HL-60 (cell line): ENCODE measurements around the gene LMF2.

ENCODE experiments used
- GABPA ChIP-seq: IDR thresholded peaks from 2 replicates; pipeline ENCODE4 v1.6.1; 2012; ENCODE audit warnings: low read depth
- POLR2AphosphoS5 ChIP-seq: IDR thresholded peaks from 2 replicates; pipeline ENCODE4 v1.6.1; 2012; ENCODE audit warnings: low read depth
- SPI1 ChIP-seq: IDR thresholded peaks from 2 replicates; pipeline ENCODE4 v1.6.1; 2012; ENCODE audit warnings: low read depth, mild to moderate bottlenecking, borderline replicate concordance
- TF ChIP-seq, protein P1 (sequence below): IDR thresholded peaks from one replicate; pipeline ENCODE4 v1.5.1; 2011; ENCODE audit warnings: low read length, control low read depth, inconsistent platforms; ENCODE audit not compliant: insufficient read depth
- TF ChIP-seq, protein P2 (sequence below): IDR thresholded peaks from 2 replicates; pipeline ENCODE4 v1.6.1; 2012; ENCODE audit warnings: low read depth; ENCODE audit not compliant: insufficient replicate concordance

DNA sequence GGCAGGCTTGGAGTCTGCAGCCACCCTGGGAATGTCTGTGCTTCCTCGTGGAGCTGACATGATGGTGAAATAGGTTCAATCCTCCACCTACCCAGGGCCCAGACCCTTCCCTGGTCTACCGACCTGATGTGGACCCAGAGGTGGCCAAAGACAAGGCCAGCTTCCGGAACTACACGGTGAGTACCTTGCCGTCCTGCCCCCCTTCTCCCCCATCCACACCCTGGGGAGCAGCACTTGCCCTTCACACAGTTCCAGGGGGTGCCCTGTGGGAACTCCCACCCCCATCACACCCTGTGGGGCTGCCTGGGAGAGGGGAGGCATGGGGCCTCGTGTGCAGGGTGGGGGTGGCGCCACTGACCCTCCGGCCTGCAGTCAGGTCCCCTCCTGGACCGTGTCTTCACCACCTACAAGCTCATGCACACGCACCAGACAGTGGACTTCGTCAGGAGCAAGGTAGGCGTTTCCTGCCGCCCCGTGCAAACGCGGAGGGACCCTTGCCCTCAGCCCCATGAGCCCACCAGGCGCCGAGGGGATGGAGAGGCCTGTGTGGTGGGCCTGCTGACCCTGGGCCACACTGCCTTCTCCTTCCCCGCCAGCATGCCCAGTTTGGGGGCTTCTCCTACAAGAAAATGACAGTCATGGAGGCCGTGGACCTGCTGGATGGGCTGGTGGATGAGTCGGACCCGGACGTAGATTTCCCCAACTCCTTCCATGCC is 20.1 kb downstream of the LMF2 start:
- TF ChIP-seq, protein P1, sequence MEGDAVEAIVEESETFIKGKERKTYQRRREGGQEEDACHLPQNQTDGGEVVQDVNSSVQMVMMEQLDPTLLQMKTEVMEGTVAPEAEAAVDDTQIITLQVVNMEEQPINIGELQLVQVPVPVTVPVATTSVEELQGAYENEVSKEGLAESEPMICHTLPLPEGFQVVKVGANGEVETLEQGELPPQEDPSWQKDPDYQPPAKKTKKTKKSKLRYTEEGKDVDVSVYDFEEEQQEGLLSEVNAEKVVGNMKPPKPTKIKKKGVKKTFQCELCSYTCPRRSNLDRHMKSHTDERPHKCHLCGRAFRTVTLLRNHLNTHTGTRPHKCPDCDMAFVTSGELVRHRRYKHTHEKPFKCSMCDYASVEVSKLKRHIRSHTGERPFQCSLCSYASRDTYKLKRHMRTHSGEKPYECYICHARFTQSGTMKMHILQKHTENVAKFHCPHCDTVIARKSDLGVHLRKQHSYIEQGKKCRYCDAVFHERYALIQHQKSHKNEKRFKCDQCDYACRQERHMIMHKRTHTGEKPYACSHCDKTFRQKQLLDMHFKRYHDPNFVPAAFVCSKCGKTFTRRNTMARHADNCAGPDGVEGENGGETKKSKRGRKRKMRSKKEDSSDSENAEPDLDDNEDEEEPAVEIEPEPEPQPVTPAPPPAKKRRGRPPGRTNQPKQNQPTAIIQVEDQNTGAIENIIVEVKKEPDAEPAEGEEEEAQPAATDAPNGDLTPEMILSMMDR, result no peak
- TF ChIP-seq POLR2AphosphoS5 (no peak), GABPA (no peak), SPI1 (no peak)
- TF ChIP-seq, protein P2, sequence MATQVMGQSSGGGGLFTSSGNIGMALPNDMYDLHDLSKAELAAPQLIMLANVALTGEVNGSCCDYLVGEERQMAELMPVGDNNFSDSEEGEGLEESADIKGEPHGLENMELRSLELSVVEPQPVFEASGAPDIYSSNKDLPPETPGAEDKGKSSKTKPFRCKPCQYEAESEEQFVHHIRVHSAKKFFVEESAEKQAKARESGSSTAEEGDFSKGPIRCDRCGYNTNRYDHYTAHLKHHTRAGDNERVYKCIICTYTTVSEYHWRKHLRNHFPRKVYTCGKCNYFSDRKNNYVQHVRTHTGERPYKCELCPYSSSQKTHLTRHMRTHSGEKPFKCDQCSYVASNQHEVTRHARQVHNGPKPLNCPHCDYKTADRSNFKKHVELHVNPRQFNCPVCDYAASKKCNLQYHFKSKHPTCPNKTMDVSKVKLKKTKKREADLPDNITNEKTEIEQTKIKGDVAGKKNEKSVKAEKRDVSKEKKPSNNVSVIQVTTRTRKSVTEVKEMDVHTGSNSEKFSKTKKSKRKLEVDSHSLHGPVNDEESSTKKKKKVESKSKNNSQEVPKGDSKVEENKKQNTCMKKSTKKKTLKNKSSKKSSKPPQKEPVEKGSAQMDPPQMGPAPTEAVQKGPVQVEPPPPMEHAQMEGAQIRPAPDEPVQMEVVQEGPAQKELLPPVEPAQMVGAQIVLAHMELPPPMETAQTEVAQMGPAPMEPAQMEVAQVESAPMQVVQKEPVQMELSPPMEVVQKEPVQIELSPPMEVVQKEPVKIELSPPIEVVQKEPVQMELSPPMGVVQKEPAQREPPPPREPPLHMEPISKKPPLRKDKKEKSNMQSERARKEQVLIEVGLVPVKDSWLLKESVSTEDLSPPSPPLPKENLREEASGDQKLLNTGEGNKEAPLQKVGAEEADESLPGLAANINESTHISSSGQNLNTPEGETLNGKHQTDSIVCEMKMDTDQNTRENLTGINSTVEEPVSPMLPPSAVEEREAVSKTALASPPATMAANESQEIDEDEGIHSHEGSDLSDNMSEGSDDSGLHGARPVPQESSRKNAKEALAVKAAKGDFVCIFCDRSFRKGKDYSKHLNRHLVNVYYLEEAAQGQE, result no peak
